Spleen (tissue), 7 donors: Measurements from ENCODE around the gene KIF6.

Experiments used
- POLR2A ChIP-seq, 3 donors: fragments of 450-650 bp; IDR thresholded peaks; one replicate each; pipeline ENCODE4 v1.5.1; 2017; ENCODE audit warnings: antibody characterized with exemption in 3 of 3, mild to moderate bottlenecking in 1 of 3
- POLR2AphosphoS5 ChIP-seq, 3 donors: sonication (generic); formaldehyde crosslinking; IDR thresholded peaks; one replicate each; pipeline ENCODE4 v1.5.1; 2017; ENCODE audit warnings: antibody characterized with exemption in 3 of 3
- TF ChIP-seq, protein P1 (sequence below), 11 experiments: fragments of 200-600 bp in 7 of 11; fragments of 450-650 bp in 4 of 11; sonication (generic) in 4 of 11; IDR thresholded peaks in 8 of 11; conservative IDR thresholded peaks in 3 of 11; 1 replicate in 7 of 11; 2 replicates in 4 of 11; pipeline versions ENCODE4 v1.4.0 to v1.8.0; 2016 to 2021; ENCODE audit warnings: antibody characterized with exemption in 11 of 11, inconsistent platforms in 4 of 11, mild to moderate bottlenecking in 1 of 11
- donor health status: DM: no; HTN: no; CAD: no; lungs with moderate emphysema.
- donor health status: DM: no; HTN: no; CAD: no.
- donor health status: DM: no; HTN: no; CAD: no.

DNA sequence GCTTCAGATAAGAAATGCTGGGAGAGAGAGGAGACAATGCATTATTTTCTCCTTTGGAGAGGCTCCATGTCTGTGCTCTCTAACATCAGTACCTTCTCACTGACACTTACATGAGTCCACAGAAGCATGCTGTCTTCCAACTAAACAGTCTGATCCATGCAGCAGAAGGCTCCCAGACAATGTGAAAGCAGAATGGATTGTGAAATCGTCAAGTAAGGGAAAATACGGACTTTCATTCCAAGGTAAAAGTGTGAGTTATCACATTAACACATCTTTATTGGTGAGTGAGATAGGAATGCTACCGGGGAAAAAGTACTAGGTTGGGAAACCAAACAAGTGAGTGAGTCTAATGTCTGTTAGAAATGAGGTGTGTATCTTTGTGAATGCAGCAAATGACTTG lies 235.1 kb downstream of the KIF6 start:
- no peak for TF ChIP-seq POLR2A (IDR thresholded peaks at IDR 0.05)
- TF ChIP-seq, protein P1, sequence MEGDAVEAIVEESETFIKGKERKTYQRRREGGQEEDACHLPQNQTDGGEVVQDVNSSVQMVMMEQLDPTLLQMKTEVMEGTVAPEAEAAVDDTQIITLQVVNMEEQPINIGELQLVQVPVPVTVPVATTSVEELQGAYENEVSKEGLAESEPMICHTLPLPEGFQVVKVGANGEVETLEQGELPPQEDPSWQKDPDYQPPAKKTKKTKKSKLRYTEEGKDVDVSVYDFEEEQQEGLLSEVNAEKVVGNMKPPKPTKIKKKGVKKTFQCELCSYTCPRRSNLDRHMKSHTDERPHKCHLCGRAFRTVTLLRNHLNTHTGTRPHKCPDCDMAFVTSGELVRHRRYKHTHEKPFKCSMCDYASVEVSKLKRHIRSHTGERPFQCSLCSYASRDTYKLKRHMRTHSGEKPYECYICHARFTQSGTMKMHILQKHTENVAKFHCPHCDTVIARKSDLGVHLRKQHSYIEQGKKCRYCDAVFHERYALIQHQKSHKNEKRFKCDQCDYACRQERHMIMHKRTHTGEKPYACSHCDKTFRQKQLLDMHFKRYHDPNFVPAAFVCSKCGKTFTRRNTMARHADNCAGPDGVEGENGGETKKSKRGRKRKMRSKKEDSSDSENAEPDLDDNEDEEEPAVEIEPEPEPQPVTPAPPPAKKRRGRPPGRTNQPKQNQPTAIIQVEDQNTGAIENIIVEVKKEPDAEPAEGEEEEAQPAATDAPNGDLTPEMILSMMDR (IDR thresholded peaks at IDR 0.05 in 8 of 11, conservative IDR thresholded peaks at IDR 0.05 in 3 of 11): no peak
- TF ChIP-seq POLR2AphosphoS5 (IDR thresholded peaks at IDR 0.05): no peak
